NCI-H2107 (cell line): ENCODE measurements around the gene CYREN.
"Not testable (repeated sequence)": the region's sequence is repeated elsewhere in the genome, so short reads cannot be mapped to it uniquely, and the experiment has no call there.

Experiments
- DNase-seq: peaks from one replicate; lab custom pipeline; 2025; lab: John Stamatoyannopoulos, UW

Gene CYREN

GRCh38 chr7:135177028-135177696 lies 6.7 kb upstream of the CYREN start:
- DNase-seq = no peak

- no peak for DNase-seq
These were observed 5.4 kb upstream of the CYREN start for GRCh38 chr7:135175931-135176330.

GRCh38 chr7:135174941-135175340 lies 4.4 kb upstream of the CYREN start:
- DNase-seq = no peak

DNA sequence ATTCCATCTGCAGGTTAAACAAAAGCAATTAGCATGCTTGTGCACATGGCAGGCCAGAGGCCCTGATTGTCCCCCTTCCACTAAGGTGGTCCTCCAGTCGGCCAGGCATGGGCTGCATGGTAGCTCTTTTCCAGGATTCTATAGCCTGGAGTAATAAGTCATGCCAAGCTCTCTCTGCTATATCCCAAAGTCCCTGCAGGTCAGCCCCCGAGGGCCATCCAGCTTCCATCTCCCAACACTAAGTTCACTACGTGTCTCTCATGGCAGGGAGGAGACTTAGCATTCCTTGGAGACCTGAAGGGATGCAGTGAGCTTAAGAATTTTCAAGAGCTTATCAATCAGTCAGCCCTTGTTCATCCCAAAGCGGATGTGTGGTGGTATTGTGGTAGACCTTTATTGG lies 3.4 kb upstream of the CYREN start:
- DNase-seq = not testable (repeated sequence)

GRCh38 chr7:135171581-135172291 lies 1.2 kb upstream of the CYREN start:
- not testable (repeated sequence) for DNase-seq

GRCh38 chr7:135170998-135171481 lies 533 bp upstream of the CYREN start:
- DNase-seq = not testable (repeated sequence)

GRCh38 chr7:135169964-135170273 lies 588 bp downstream of the CYREN start:
- DNase-seq = no peak

DNA sequence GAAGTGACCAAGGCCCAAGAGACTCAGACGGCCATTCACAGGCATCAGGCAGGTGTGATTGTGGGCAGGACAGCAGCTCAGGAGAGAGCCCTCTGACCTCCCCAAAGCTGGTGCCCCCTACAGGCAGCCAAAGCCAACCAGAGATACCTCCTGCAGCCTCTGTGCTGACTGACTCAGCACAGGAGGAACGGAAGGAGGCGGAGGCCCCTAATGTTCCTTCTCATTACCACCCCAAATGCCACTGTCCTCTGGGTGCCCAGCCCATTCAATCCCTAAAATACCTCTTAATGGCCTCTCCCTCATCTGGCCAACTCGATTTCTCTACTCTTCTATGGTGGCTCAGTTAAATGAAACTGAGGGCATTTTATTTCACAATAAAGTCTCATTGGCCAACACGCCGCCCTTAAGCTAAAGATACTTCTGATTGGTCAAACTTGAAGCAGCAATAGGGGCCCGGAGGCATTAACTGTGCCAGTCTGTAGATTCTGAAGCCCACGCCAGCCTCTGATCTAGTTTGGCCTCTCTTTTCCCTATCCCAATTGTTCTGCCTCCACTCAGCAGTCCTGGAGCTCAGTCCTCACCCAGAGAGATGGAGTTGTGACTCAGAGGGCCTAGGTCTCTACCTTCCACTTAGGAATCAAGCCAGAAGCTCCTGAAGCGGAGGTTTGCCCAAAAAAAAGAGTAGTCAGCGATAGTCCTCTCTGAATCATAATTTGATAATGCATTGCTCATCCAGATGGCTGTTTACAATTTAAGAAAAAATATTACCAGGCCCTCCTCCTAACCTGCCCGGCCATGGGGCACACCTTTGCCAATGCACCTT lies 1.2 kb downstream of the CYREN start:
- DNase-seq = no peak

GRCh38 chr7:135168489-135169140 lies 1.9 kb downstream of the CYREN start:
- no peak for DNase-seq

DNA sequence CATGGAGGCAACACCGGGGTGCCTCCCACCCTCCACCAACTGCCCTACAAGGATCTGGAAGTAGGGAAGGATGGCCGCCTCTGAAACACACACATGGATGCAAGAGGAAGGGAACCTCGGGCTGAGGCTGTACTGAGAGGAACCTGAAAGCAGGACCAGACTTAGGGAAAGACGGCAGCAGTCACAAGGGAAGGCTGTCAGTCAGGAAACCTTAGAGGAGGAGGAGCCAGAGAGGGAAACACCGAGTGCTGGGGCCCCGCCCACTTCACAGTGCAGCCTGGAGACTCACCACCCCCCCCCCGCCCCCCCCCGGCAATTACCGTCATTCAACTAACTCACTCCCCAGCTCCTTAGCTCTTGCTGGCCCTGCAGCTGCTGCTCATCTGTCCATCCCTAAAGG lies 2.5 kb downstream of the CYREN start:
- DNase-seq = no peak

DNA sequence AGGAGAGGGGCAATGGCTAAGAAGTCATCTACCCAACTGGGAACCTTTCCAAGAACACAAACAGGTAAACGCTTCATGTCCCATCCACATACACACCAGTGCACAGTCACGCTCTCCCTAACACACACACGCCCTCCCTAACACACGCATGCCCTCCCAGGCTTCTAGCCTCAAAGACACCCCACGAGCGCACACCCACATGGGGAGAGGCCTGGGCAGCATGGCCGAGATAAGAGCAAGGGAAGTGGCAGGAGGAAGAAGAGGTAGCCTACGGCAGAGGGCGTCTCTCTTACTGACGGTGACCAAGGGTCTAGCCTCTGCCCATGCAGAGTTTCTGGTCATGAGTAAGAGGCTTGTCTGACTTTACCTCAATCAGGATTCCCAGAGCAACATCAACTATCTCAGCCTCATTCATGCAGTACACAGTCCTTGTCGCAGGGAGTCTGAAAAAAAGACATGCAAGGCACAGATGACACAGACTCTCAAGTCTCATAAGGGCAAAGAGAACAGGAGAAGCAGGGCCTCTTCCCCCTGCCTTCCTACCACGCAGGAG lies 3.1 kb downstream of the CYREN start:
- DNase-seq = no peak

DNA sequence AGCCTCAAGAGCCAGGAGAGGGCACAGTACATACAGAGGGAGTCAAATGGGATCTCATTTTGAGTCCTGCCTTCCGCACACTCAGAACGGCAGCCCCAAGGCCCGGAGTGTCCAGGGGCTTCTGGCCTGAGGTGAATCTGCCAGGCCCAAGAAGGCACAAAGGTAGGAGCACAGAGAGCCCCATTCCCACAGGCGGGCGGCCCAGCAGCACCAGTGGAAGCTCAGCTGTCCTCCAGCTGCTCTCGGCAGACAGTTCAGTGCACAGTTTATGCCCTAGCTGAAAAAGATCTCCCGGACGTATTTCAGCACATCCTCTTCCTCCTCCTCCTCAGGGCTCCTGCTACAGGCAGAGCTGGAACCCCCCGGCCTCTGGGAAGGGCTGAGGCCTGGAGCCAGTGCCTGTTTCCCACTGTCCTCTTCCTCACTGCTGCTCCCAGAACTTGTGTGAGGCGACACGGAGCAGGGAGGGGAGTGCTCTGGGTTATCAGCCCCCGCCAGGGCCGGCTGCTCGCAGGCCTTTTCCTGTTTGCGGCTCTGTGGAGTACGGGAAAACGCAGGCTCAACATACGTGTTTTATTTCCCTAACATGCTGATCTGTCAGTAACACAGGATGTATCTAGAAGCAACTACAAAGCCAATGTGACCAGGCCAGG lies 4.0 kb downstream of the CYREN start:
- DNase-seq = no peak

- no peak for DNase-seq
These were observed 4.6 kb downstream of the CYREN start for GRCh38 chr7:135165862-135166261.

DNA sequence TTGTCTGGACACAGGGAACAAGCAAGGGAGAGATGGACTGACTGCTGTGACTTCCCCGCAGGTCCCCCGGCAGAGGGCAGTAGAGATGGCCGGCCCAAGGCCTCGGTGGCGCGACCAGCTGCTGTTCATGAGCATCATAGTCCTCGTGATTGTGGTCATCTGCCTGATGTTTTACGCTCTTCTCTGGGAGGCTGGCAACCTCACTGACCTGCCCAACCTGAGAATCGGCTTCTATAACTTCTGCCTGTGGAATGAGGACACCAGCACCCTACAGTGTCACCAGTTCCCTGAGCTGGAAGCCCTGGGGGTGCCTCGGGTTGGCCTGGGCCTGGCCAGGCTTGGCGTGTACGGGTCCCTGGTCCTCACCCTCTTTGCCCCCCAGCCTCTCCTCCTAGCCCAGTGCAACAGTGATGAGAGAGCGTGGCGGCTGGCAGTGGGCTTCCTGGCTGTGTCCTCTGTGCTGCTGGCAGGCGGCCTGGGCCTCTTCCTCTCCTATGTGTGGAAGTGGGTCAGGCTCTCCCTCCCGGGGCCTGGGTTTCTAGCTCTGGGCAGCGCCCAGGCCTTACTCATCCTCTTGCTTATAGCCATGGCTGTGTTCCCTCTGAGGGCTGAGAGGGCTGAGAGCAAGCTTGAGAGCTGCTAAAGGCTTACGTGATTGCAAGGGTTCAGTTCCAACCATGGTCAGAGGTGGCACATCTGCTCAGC lies 6.0 kb downstream of the CYREN start:
- DNase-seq = no peak

- DNase-seq = no peak
These were observed 8.0 kb downstream of the CYREN start for GRCh38 chr7:135162382-135163001.

DNA sequence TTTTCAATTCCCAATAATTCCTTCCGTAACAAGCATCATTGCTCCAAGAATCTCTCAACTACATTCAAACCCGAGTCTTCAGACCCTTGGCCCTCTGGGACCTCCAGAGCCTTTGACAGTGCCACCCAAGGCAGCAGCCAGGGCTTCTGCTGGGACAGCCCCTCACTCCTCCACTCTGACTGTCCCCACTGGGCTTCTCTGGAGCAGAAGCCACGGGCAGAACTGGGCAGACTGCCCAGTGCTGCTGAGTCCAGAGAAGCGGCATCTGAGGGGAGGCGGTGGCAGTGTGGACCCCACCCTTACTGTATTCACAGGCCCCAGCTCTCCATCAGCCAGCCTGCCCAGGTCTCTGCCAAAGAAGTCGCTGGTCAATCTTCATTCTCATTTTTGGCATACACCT lies 8.8 kb downstream of the CYREN start:
- DNase-seq = no peak

GRCh38 chr7:135160858-135161653 lies 9.5 kb downstream of the CYREN start:
- no peak for DNase-seq

DNA sequence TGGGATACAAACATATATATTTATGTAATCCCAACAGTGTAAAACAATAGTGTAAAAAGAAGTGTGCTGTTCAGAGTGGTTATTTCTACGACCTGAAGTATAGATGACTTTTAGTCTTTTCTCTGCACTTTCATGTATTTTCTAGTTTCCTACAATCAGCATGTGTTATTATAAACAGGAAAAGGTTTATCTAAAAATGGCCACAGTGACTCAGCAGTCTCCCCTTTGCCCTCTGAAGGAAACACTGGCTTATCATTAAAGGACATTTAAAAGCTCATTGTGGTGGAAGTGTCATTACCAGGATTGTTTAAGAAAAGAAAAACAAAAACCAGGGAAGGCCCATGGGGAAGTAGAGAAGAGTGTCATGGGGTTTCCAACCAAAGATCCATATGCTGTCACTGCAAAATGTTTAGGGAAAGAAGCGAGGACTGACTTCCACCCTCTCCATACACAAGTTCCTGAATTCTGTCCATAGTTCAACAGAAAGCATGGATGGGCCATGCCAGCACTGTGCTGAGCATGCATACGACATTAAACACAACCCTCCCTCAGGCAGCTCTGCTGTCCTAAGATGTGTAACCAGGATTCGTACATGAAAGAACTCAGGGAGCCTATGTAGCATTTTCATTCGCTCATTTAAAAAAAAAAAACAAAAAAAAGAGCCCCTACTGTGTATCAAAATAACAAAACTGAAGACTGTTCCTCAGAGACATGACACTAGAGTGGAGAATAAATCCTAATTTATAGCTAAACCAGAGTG lies 10.2 kb downstream of the CYREN start:
- no peak for DNase-seq
